Coronary artery (tissue), 2 donors: ENCODE results near the gene TCF21.

ENCODE experiments used
- DNase-seq: peaks from one replicate; pipeline ENCODE4 v3.0.0-alpha.2; 2017; ENCODE audit warnings: low spot score
- H3K27ac ChIP-seq, 2 donors: fragments of 200-600 bp; sonication (generic); one replicate each; pipeline ENCODE4 v1.5.1; 2016 to 2019
- H3K4me3 ChIP-seq: fragments of 200-600 bp; sonication (generic); 2 replicates; pipeline ENCODE4 v1.5.1; 2016; ENCODE audit warnings: mild to moderate bottlenecking, moderate library complexity
- TF ChIP-seq, protein P1 (sequence below): fragments of 200-600 bp; sonication (generic); IDR thresholded peaks from one replicate; pipeline ENCODE4 v1.5.1; 2019; ENCODE audit warnings: antibody characterized with exemption

Gene TCF21

DNA sequence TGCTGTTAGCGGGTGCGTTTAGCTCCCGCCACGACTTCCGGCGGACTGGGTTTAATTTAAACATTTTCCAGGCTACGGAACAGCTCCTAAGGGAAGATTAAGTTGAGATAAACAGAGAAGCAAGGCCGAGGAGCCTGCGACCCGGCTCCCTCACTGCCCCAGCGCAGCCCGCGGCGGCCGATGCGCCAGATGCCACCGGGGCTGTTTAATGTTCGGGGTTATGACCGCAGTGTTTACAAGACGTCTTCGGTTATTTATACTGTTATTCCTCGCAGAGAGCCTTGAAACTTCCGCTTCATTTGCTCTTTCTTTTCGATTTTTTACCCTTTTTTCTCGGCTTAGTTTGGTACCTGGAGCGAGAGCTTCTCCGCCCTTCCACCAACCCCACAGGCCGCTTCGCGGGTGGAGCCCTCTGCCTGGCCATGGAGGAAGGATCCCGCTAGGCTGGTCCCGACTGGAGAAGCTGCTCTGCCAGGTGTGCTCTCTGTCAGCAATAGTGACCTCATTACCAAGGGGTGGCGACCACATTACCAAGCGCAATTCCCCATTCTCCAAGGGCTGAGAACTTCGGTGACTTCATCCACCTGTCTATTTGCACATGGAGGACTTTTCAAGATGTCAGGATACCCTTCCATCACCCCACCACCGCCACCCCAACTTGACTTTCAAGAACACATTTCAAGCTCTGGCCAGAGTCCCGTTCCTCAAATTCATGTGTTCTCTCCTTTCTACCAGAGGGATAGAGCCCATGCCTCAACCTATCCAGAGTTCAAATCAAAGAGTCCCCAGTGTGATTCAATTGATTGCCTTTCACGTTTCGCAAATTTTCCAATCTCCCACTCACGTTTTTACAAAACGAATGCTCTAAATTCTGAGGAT is 4.1 kb downstream of the TCF21 start:
- peak overlapping the region in 1 of 2 donors; percentile 10 for H3K27ac ChIP-seq

DNA sequence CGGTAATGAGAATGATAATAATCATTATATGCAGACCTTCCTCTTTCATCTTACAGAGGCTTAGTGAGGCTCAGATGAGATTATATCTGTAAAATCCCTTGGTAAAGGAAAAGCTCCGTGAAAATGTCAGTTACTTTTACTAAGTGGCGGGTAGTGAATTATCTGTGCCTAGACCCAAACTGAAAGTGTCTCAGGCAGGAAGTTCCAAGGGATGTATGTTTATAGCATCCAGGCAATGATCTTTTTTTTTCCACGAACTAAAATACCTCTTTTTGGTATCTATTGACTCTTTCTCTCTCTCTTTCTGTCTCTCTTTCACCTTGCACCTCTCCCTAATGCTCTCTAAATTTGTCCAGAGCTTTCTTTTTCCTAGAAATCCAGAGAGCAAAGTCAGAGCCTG is 5.0 kb downstream of the TCF21 start:
- TF ChIP-seq, protein P1, sequence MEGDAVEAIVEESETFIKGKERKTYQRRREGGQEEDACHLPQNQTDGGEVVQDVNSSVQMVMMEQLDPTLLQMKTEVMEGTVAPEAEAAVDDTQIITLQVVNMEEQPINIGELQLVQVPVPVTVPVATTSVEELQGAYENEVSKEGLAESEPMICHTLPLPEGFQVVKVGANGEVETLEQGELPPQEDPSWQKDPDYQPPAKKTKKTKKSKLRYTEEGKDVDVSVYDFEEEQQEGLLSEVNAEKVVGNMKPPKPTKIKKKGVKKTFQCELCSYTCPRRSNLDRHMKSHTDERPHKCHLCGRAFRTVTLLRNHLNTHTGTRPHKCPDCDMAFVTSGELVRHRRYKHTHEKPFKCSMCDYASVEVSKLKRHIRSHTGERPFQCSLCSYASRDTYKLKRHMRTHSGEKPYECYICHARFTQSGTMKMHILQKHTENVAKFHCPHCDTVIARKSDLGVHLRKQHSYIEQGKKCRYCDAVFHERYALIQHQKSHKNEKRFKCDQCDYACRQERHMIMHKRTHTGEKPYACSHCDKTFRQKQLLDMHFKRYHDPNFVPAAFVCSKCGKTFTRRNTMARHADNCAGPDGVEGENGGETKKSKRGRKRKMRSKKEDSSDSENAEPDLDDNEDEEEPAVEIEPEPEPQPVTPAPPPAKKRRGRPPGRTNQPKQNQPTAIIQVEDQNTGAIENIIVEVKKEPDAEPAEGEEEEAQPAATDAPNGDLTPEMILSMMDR = no peak
- DNase-seq = no peak
- Histone ChIP-seq H3K27ac (peak overlapping the region in 1 of 2 donors; percentile 36), H3K4me3 (peak overlapping the region; percentile 62)

More for the DNA sequence above, 4.1 kb downstream of the TCF21 start:
- TF ChIP-seq, protein P1 = no peak
- DNase-seq = no peak
- peak overlapping the region; percentile 21 for H3K4me3 ChIP-seq

DNA sequence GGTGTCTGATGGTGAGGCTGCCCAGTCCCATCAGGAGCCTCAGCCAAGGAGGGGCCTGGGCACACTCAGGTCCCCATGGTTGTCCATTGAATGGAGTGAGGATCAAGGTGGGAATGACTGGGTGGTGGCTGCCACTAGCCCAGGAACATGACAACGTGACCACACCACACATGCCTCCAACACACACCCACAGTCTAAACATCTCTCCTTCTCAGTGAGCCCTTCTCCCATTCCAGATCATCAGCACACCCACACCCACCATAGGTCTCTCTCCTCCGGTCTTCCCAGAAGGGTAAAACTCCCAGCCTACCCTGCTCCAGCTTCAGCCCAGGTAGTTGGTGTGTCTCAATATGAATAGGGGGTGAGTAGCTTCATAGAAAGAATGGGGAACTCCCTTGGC is 5.5 kb downstream of the TCF21 start:
- DNase-seq = no peak
- peak overlapping the region; percentile 62 for H3K4me3 ChIP-seq
- peak overlapping the region in 1 of 2 donors; percentile 36 for H3K27ac ChIP-seq
- TF ChIP-seq, protein P1 = no peak

DNA sequence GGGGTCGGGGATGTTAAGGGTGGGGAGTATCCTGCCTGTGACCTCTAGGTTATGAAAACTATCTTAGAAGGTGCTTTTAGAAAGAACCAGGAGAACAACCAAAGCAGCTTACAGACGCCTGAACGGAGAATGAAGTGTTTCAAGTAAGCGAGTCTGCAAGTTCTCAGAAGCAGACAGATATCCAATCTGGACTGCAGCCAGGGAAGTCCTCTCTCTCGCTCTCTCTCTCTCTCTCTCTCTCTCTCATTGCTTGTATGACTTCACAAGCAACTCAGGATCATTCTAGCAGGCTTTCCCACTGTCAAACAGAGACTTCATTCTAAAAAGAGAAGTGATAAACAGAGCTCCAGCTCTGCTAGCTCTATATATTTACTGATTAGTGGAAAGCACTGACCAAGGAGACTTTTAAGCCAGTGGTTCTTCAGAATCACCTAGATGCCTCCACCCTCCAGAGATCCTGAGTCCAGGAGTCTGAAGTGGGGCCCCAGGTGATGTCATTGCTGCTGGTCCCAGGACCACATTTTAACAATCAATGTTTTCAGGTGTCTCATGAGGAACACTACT is 6.0 kb downstream of the TCF21 start:
- TF ChIP-seq, protein P1 = no peak
- no peak for DNase-seq
- H3K27ac ChIP-seq = peak overlapping the region; percentile 34 to 36
- peak overlapping the region; percentile 62 for H3K4me3 ChIP-seq

DNA sequence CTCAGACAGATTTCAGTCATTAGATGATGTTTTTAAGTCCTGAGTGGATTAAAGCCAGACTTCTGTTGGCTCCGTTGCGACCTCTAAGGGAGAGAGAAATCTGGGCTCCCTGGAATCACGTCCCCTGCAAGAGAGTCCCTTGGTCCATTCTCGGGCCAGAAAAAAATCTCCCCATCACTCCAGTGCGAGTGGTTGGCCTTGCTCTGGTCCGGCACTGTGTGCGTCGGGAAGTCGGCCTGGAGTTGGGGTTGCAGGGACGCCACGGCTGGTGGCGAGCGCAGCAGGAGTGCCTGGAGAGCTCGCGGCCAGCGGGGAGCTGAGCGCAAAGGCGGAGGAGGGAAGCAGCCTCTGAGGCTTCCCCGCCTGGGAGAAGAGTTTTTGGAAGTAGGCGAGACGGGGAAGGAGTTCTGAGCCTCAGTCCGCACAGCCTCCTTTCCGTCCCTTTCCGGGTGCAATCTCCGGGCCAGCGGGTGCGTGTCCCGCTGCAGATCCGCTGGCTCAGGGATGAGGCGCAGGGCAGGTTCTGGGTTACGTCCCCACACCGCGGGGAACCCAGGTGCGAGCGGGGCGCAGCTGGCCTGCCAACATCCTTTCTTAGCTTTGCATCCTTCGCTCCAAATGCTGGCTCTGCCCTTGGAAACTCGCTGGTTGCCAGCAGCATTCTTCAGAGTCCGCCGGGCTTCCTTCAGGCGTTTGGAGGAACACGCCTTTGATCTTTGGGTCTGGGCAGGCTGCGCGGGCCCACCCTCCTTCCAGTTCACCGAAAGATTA is 6.8 kb downstream of the TCF21 start:
- no peak for DNase-seq
- Histone ChIP-seq H3K27ac (peak overlapping the region; percentile 36 to 38), H3K4me3 (peak overlapping the region; percentile 62)
- TF ChIP-seq, protein P1 = no peak

DNA sequence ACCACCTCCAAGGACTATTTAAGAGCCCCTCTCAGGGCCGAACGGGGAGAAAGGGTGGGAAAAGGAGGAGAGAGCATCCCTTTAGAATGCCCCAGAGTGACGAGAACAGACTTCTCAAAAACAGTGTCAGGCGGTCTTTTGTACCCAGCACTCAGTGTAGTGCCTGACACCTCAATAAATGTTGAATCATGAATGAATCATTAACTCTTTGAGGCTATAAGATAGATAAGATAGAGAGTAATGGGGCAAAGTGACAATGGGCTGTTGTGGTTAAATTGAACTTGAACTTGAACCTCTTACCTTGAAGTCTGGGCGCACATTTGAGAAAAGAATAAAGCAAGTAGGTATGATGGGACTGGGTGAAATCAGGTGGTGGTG is 7.4 kb downstream of the TCF21 start:
- TF ChIP-seq, protein P1 = no peak
- no peak for DNase-seq
- Histone ChIP-seq H3K4me3 (peak overlapping the region; percentile 62), H3K27ac (peak overlapping the region in 1 of 2 donors; percentile 36)
